Breast epithelium (tissue), 3 donors: ENCODE data around the gene CTRL.

Experiments used
- POLR2AphosphoS5 ChIP-seq, 3 donors: sonication (generic); formaldehyde crosslinking; IDR thresholded peaks; one replicate each; pipeline ENCODE4 v1.6.1; 2017; ENCODE audit warnings: antibody characterized with exemption in 3 of 3
- TF ChIP-seq, protein P1 (sequence below), 3 donors: fragments of 450-650 bp; IDR thresholded peaks; one replicate each; pipeline ENCODE4 v1.5.1; 2016 to 2017; ENCODE audit warnings: antibody characterized with exemption in 3 of 3, mild to moderate bottlenecking in 3 of 3, moderate library complexity in 3 of 3

DNA sequence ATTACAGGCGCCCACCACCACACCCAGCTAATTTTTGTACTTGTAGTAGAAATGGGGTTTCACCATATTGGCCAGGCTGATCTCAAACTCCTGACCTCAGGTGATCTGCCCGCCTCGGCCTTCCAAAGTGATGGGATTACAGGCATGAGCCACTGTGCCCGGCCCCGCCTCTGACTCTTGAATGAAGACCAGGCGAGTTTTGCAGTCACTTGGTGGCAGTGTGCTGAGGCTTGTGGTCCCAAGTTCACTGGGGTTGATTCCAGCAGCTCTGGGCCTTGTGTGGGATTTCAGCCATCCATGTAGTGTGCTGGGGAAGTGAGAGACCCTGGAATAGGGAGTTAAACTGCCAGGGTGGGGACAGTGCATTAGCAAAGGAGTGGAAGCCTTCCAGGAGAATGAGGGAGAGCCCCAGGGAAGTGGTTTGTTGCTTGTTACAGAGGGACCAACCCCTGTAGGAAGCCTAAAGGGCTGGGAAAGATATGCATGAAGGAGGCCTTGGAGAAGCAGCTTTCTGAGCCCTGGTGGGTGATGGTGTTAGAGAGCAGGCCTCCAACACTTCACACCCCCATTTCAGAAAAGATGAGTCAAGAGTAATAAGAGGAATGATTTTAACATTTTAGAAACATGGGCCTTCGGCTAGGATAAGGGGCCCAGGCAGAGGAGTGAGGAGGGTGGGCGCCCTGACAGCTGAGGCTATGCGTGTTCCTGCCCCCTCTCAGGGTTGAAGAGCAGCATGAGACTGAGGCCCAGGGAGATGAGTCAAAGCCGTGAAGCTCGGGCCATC, 24.1 kb downstream of the CTRL start:
- no peak for TF ChIP-seq POLR2AphosphoS5 (IDR thresholded peaks at IDR 0.05)
- TF ChIP-seq, protein P1, sequence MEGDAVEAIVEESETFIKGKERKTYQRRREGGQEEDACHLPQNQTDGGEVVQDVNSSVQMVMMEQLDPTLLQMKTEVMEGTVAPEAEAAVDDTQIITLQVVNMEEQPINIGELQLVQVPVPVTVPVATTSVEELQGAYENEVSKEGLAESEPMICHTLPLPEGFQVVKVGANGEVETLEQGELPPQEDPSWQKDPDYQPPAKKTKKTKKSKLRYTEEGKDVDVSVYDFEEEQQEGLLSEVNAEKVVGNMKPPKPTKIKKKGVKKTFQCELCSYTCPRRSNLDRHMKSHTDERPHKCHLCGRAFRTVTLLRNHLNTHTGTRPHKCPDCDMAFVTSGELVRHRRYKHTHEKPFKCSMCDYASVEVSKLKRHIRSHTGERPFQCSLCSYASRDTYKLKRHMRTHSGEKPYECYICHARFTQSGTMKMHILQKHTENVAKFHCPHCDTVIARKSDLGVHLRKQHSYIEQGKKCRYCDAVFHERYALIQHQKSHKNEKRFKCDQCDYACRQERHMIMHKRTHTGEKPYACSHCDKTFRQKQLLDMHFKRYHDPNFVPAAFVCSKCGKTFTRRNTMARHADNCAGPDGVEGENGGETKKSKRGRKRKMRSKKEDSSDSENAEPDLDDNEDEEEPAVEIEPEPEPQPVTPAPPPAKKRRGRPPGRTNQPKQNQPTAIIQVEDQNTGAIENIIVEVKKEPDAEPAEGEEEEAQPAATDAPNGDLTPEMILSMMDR (IDR thresholded peaks at IDR 0.05) = no peak
